Activated CD4-positive, alpha-beta T cell treated with anti-CD3 and anti-CD28 coated beads for 36 hours (primary cell): Measurements from ENCODE around the gene OR2A2. TPM values are rescaled to one million over a fixed set of nuclear protein-coding genes. Genes with fewer than 3 reads are reported as not detected.

Experiments used
- ATAC-seq: fragments of 200-7000 bp; cut with Tn5 transposase; one replicate; pipeline ENCODE4 v1.10.0; 2021; ENCODE audit warnings: mild to moderate bottlenecking, moderate library complexity
- CTCF ChIA-PET: fragments of 350-600 bp; sonication (Branson Sonifier 250); formaldehyde crosslinking; loops from one replicate; lab custom pipeline; 2021; ENCODE audit warnings: antibody characterized with exemption; lab: Charles Lee
- POLR2A ChIA-PET: fragments of 350-600 bp; sonication (Branson Sonifier 250); formaldehyde crosslinking; loops from one replicate; lab custom pipeline; 2021; ENCODE audit warnings: antibody characterized with exemption, inconsistent platforms; lab: Charles Lee
- DNase-seq: peaks from one replicate; pipeline ENCODE4 v3.0.0-alpha.2; 2020
- H3K27ac Mint-ChIP-seq: one replicate; pipeline ENCODE4 v1.8.0; 2021; ENCODE audit warnings: mixed read lengths
- H3K27me3 Mint-ChIP-seq: one replicate; pipeline ENCODE4 v1.8.0; 2021; ENCODE audit warnings: mixed read lengths
- H3K36me3 Mint-ChIP-seq: one replicate; pipeline ENCODE4 v1.8.0; 2021; ENCODE audit warnings: low read depth, mixed read lengths
- H3K4me1 Mint-ChIP-seq: one replicate; pipeline ENCODE4 v1.8.0; 2021; ENCODE audit warnings: mixed read lengths
- H3K4me3 Mint-ChIP-seq: one replicate; pipeline ENCODE4 v1.8.0; 2021; ENCODE audit warnings: mild to moderate bottlenecking, moderate library complexity, mixed read lengths
- H3K9me3 Mint-ChIP-seq: one replicate; pipeline ENCODE4 v1.8.0; 2021; ENCODE audit warnings: low read depth, mixed read lengths
- intact Hi-C, 2 experiments: fragments of 100-400 bp; cut with DNase I in 1 of 2; cut with micrococcal nuclease in 1 of 2; formaldehyde crosslinking; loops; one replicate each; pipeline versions ENCODE4 v1.14.2 to v1.15.1; 2022 to 2024; cut with DNase I, micrococcal nuclease
- total RNA-seq, 2 experiments: library from RNA; stranded (reverse); gene quantifications; one replicate each; pipeline ENCODE4 v1.2.3, GENCODE V29; 2021

Gene OR2A2
- total RNA-seq, 2 experiments from 2014 or later, result not detected

- CTCF ChIA-PET, result interaction anchor here (1.9 kb wide), 1 partner anchor 10 kb away, joined by 8 read pairs; no protein-coding TSS in a partner anchor
- POLR2A ChIA-PET, result no interaction called here
These were observed 28.1 kb downstream of the OR2A2 start for GRCh38 chr7:144137501-144137900.

GRCh38 chr7:144142187-144142586, 32.8 kb downstream of the OR2A2 start:
- intact Hi-C loops, result no loop called here
- POLR2A ChIA-PET, result no interaction called here
- CTCF ChIA-PET, result interaction anchor here (1.3 kb wide), 1 partner anchor 14 kb away, joined by 4 read pairs; no protein-coding TSS in a partner anchor

More at GRCh38 chr7:144137501-144137900, 28.1 kb downstream of the OR2A2 start:
- ATAC-seq (no peak), DNase-seq (no peak)
- no peaks in the 10 kb centered on the region for H3K36me3 Mint-ChIP-seq
- intact Hi-C loops, result no loop called here
- no peak overlapping the region for H3K4me3 Mint-ChIP-seq
- H3K27ac Mint-ChIP-seq, result no peak overlapping the region
- peaks cover 10% of the 10 kb centered on the region for H3K27me3 Mint-ChIP-seq
- no peaks in the 10 kb centered on the region for H3K4me1 Mint-ChIP-seq
- no peaks in the 10 kb centered on the region for H3K9me3 Mint-ChIP-seq

GRCh38 chr7:144144426-144144825, 35.0 kb downstream of the OR2A2 start:
- CTCF ChIA-PET, result interaction anchor here (0.9 kb wide), 1 partner anchor 17 kb away, joined by 4 read pairs; no protein-coding TSS in a partner anchor
- Mint-ChIP-seq H3K9me3 (peaks cover 17% of the 10 kb centered on the region), H3K4me3 (no peak overlapping the region), H3K27ac (no peak overlapping the region), H3K27me3 (peaks cover 10% of the 10 kb centered on the region), H3K36me3 (peaks cover 7% of the 10 kb centered on the region), H3K4me1 (no peaks in the 10 kb centered on the region)
- POLR2A ChIA-PET, result no interaction called here
- ATAC-seq (no peak), DNase-seq (no peak)
- intact Hi-C loops, result no loop called here

More at GRCh38 chr7:144142187-144142586, 32.8 kb downstream of the OR2A2 start:
- Mint-ChIP-seq H3K27me3 (peaks cover 10% of the 10 kb centered on the region), H3K9me3 (no peaks in the 10 kb centered on the region), H3K4me3 (no peak overlapping the region), H3K36me3 (no peaks in the 10 kb centered on the region), H3K4me1 (no peaks in the 10 kb centered on the region), H3K27ac (no peak overlapping the region)
- DNase-seq, result no peak
- no peak for ATAC-seq

DNA sequence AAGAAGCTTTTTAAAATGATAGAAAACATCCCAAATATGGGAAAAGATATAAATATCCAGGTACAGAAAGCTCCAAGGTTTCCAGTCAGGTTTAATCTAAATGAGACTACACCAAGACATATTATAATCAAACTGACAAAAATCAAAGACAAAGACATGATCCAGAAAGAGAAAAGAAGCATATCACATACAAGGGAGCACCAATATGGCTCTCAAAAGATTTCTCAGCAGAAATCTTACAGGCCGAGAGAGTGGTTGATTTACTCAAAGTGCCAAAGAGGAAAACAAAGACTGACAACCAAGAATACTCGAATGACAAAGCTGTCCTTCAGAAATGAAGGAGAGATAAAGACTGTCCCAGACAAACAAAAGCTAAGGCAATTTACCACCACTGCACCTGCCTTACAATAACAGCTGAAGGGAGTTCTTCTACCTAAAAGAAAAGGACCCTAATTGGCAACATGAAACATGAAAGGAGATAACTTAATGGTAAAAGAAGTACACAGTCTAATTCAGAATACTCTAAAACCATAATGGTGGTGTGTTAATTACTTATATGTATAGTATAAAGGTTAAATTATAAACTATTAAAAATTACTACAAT, 38.9 kb downstream of the OR2A2 start:
- intact Hi-C loops, result no loop called here
- DNase-seq (no peak), ATAC-seq (no peak)
- H3K27me3 Mint-ChIP-seq, result peaks cover 13% of the 10 kb centered on the region
- CTCF ChIA-PET, result interaction anchor here (0.7 kb wide), 1 partner anchor 31 kb away, joined by 3 read pairs; no protein-coding TSS in a partner anchor
- peaks cover 7% of the 10 kb centered on the region for H3K36me3 Mint-ChIP-seq
- peaks cover 28% of the 10 kb centered on the region for H3K9me3 Mint-ChIP-seq
- no peaks in the 10 kb centered on the region for H3K4me1 Mint-ChIP-seq
- no peak overlapping the region for H3K4me3 Mint-ChIP-seq
- POLR2A ChIA-PET, result no interaction called here
- H3K27ac Mint-ChIP-seq, result no peak overlapping the region

- ATAC-seq, result no peak
- CTCF ChIA-PET, result no interaction called here
- H3K4me1 Mint-ChIP-seq, result no peaks in the 10 kb centered on the region
- DNase-seq, result no peak
- peaks cover 9% of the 10 kb centered on the region for H3K27me3 Mint-ChIP-seq
- POLR2A ChIA-PET, result no interaction called here
- H3K4me3 Mint-ChIP-seq, result no peak overlapping the region
- H3K9me3 Mint-ChIP-seq, result no peaks in the 10 kb centered on the region
- H3K27ac Mint-ChIP-seq, result no peak overlapping the region
- H3K36me3 Mint-ChIP-seq, result no peaks in the 10 kb centered on the region
- intact Hi-C loops, result no loop called here
These were observed 49.5 kb downstream of the OR2A2 start for GRCh38 chr7:144158861-144159260.

Other genes with a start within 250 kb of the OR2A2 start
- gene TCAF1, start 207.4 kb upstream of the OR2A2 start, total RNA-seq, result 10 to 100 TPM; 16.5 to 17.7 TPM
- gene OR2F2, start 174.3 kb upstream of the OR2A2 start, total RNA-seq, result not detected
- not detected for gene OR2F1, start 154.7 kb upstream of the OR2A2 start, total RNA-seq
- gene OR6B1, start 109.3 kb upstream of the OR2A2 start, total RNA-seq, result not detected
- gene OR2A5, start 60.6 kb upstream of the OR2A2 start, total RNA-seq, result not detected
- not detected for gene OR2A25, start 39.8 kb upstream of the OR2A2 start, total RNA-seq
- gene OR2A12, start 23.3 kb upstream of the OR2A2 start, total RNA-seq, result not detected
- not detected for gene OR2A14, start 13.6 kb downstream of the OR2A2 start, total RNA-seq
- 1 to 10 TPM; 1.2 to 1.4 TPM for gene CTAGE4, start 73.9 kb downstream of the OR2A2 start, total RNA-seq
- 1 to 10 TPM; 5.1 to 6.3 TPM for gene ARHGEF35, start 86.2 kb downstream of the OR2A2 start, total RNA-seq
- not detected for gene OR2A42, start 130.0 kb downstream of the OR2A2 start, total RNA-seq
- gene OR2A7, start 155.2 kb downstream of the OR2A2 start, total RNA-seq, result 1 to 10 TPM; 2.9 to 3.8 TPM
- 1 to 10 TPM; 1.1 to 1.9 TPM for gene CTAGE8, start 159.7 kb downstream of the OR2A2 start, total RNA-seq
- not detected for gene OR2A1, start 202.8 kb downstream of the OR2A2 start, total RNA-seq
- gene ARHGEF5, start 245.8 kb downstream of the OR2A2 start, total RNA-seq, result 10 to 100 TPM; 14.8 to 16.8 TPM